Hepatic stellate cell (primary cell): ENCODE results near the gene HPCAL1.
"Not testable (repeated sequence)": the region's sequence is repeated elsewhere in the genome, so short reads cannot be mapped to it uniquely, and the experiment has no call there.

Experiments
- DNase-seq: peaks from one replicate; pipeline ENCODE4 v3.0.0; 2011; ENCODE audit warnings: low spot score

Gene HPCAL1

GRCh38 chr2:10284108-10284870 is 18.4 kb upstream of the HPCAL1 start:
- no peak for DNase-seq

- DNase-seq: no peak
Observed at GRCh38 chr2:10285191-10285555, 17.5 kb upstream of the HPCAL1 start.

- DNase-seq: peak; percentile 75
Observed at GRCh38 chr2:10285556-10286198, 17.0 kb upstream of the HPCAL1 start.

GRCh38 chr2:10286216-10287037 is 16.3 kb upstream of the HPCAL1 start:
- DNase-seq: no peak

GRCh38 chr2:10287761-10288160 is 14.9 kb upstream of the HPCAL1 start:
- DNase-seq: no peak

- DNase-seq: no peak
Observed at GRCh38 chr2:10288606-10289005, 14.1 kb upstream of the HPCAL1 start.

GRCh38 chr2:10289352-10289751 is 13.4 kb upstream of the HPCAL1 start:
- no peak for DNase-seq

- no peak for DNase-seq
Observed at GRCh38 chr2:10289891-10290290, 12.8 kb upstream of the HPCAL1 start.

GRCh38 chr2:10291376-10291775 is 11.3 kb upstream of the HPCAL1 start:
- DNase-seq: not testable (repeated sequence)

- no peak for DNase-seq
Observed at GRCh38 chr2:10292033-10292432, 10.7 kb upstream of the HPCAL1 start.

- DNase-seq: no peak
Observed at GRCh38 chr2:10293603-10294002, 9.1 kb upstream of the HPCAL1 start.

- DNase-seq: no peak
Observed at GRCh38 chr2:10294077-10294476, 8.6 kb upstream of the HPCAL1 start.

- DNase-seq: not testable (repeated sequence)
Observed at GRCh38 chr2:10295649-10296048, 7.1 kb upstream of the HPCAL1 start.

GRCh38 chr2:10296142-10296541 is 6.6 kb upstream of the HPCAL1 start:
- no peak for DNase-seq

- DNase-seq: no peak
Observed at GRCh38 chr2:10297191-10297830, 5.4 kb upstream of the HPCAL1 start.

GRCh38 chr2:10297959-10298531 is 4.7 kb upstream of the HPCAL1 start:
- DNase-seq: peak; percentile 87

GRCh38 chr2:10298777-10299176 is 3.9 kb upstream of the HPCAL1 start:
- DNase-seq: not testable (repeated sequence)

GRCh38 chr2:10300328-10300920 is 2.3 kb upstream of the HPCAL1 start:
- DNase-seq: no peak

GRCh38 chr2:10300997-10301940 is 1.4 kb upstream of the HPCAL1 start:
- DNase-seq: no peak

- DNase-seq: no peak
Observed at GRCh38 chr2:10301941-10302478, 694 bp upstream of the HPCAL1 start.
